SK-N-SH treated with all-trans-retinoic acid at 6 μM for 48 hours (cell line): Measurements from ENCODE around the gene RNF112.

ENCODE experiments used
- ESRRG ChIP-seq: fragments of 250-450 bp; sonication (Bioruptor Pico); IDR thresholded peaks from 2 replicates; pipeline ENCODE4 v1.6.1; 2021; ENCODE audit warnings: mild to moderate bottlenecking
- TCF4 ChIP-seq: fragments of 250-450 bp; sonication (Bioruptor Pico); IDR thresholded peaks from 2 replicates; pipeline ENCODE4 v1.8.0; 2021; ENCODE audit warnings: mild to moderate bottlenecking, moderate library complexity, borderline replicate concordance
- ZNF70 ChIP-seq: fragments of 450-650 bp; formaldehyde crosslinking; IDR thresholded peaks from 2 replicates; pipeline ENCODE4 v1.5.0; 2020; ENCODE audit warnings: mild to moderate bottlenecking, moderate library complexity
- TF ChIP-seq, protein P1 (sequence below): fragments of 250-450 bp; sonication (Bioruptor Pico); IDR thresholded peaks from 2 replicates; pipeline ENCODE4 v1.5.1; 2020; ENCODE audit warnings: low read depth, mild to moderate bottlenecking, moderate library complexity

DNA sequence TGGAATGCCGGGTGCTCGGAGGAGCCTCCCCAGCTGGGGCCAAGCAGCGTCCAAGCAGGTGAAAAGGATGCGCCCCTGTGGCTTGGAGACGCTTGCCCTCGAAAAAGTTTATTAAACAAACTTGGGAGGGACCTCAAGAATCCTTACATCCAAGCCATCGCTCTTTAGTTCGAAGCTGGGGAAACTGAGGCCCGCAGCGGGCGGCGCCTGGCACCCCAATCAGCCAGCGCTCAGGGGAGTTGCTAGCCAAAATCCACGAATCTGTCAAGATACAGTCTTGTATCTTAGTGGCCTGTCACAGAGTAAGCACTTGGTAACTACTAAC lies 48.0 kb upstream of the RNF112 start:
- TF ChIP-seq, protein P1, sequence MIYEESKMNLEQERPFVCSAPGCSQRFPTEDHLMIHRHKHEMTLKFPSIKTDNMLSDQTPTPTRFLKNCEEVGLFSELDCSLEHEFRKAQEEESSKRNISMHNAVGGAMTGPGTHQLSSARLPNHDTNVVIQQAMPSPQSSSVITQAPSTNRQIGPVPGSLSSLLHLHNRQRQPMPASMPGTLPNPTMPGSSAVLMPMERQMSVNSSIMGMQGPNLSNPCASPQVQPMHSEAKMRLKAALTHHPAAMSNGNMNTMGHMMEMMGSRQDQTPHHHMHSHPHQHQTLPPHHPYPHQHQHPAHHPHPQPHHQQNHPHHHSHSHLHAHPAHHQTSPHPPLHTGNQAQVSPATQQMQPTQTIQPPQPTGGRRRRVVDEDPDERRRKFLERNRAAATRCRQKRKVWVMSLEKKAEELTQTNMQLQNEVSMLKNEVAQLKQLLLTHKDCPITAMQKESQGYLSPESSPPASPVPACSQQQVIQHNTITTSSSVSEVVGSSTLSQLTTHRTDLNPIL: no peak
- TF ChIP-seq ZNF70 (CRISPR knock-in tag) (no peak), TCF4 (CRISPR knock-in tag) (no peak), ESRRG (CRISPR knock-in tag) (no peak)
